Activated T-helper 1 cell treated with anti-CD3 and anti-CD28 coated beads, Interleukin-12 subunit alpha, Interleukin-12 subunit beta, Interleukin-2, Interleukin-4 antibody, amounts not matched to agents 30 ng/mL and 10 ng/mL and 1 ng/mL, durations not matched to agents 14 hours and 24 hours and 36 hours (primary cell): ENCODE data around the gene DPEP1. TPM values are rescaled to one million over a fixed set of nuclear protein-coding genes. Genes with fewer than 3 reads are reported as not detected.
A peak's percentile ranks its signal among the peaks of the same experiment; 100 is the strongest.

Experiments
- DNase-seq: peaks from one replicate; pipeline ENCODE4 v3.0.0; 2021; ENCODE audit warnings: low spot score
- H3K27ac Mint-ChIP-seq: one replicate; pipeline ENCODE4 v1.8.0; 2021; ENCODE audit warnings: mild to moderate bottlenecking, mixed read lengths
- H3K27me3 Mint-ChIP-seq: one replicate; pipeline ENCODE4 v1.8.0; 2022; ENCODE audit warnings: mild to moderate bottlenecking, moderate library complexity, mixed read lengths; ENCODE audit not compliant: insufficient read depth
- H3K36me3 Mint-ChIP-seq: one replicate; pipeline ENCODE4 v1.8.0; 2021; ENCODE audit warnings: low read depth, mixed read lengths
- H3K4me1 Mint-ChIP-seq: one replicate; pipeline ENCODE4 v1.8.0; 2021; ENCODE audit warnings: low read depth, mixed read lengths
- H3K4me3 Mint-ChIP-seq: one replicate; pipeline ENCODE4 v1.8.0; 2021; ENCODE audit warnings: mild to moderate bottlenecking, moderate library complexity, mixed read lengths
- H3K9me3 Mint-ChIP-seq: one replicate; pipeline ENCODE4 v1.8.0; 2021; ENCODE audit warnings: mixed read lengths
- intact Hi-C: fragments of 100-400 bp; cut with micrococcal nuclease; formaldehyde crosslinking; loops from one replicate; pipeline ENCODE4 v1.15.1; 2024
- total RNA-seq: library from RNA; stranded (reverse); gene quantifications from 2 replicates; pipeline ENCODE4 v1.2.3, GENCODE V29; 2022

The DPEP1 gene
- total RNA-seq, 1 donor from 2014 or later = not detected

GRCh38 chr16:89642574-89642973 is 29.1 kb downstream of the DPEP1 start:
- H3K36me3 Mint-ChIP-seq = peaks cover 11% of the 10 kb centered on the region
- no peak for DNase-seq
- no peaks in the 10 kb centered on the region for H3K9me3 Mint-ChIP-seq
- H3K4me3 Mint-ChIP-seq = no peak overlapping the region
- H3K27me3 Mint-ChIP-seq = peaks cover 2% of the 10 kb centered on the region
- intact Hi-C loops = no loop called here
- H3K27ac Mint-ChIP-seq = no peak overlapping the region
- H3K4me1 Mint-ChIP-seq = peaks cover 10% of the 10 kb centered on the region

GRCh38 chr16:89643769-89644300 is 30.4 kb downstream of the DPEP1 start:
- peaks cover 12% of the 10 kb centered on the region for H3K36me3 Mint-ChIP-seq
- H3K4me3 Mint-ChIP-seq = no peak overlapping the region
- intact Hi-C loops = no loop called here
- H3K9me3 Mint-ChIP-seq = no peaks in the 10 kb centered on the region
- peaks cover 2% of the 10 kb centered on the region for H3K27me3 Mint-ChIP-seq
- no peak overlapping the region for H3K27ac Mint-ChIP-seq
- peaks cover 10% of the 10 kb centered on the region for H3K4me1 Mint-ChIP-seq
- no peak for DNase-seq

- no peak overlapping the region for H3K4me3 Mint-ChIP-seq
- H3K36me3 Mint-ChIP-seq = peaks cover 12% of the 10 kb centered on the region
- intact Hi-C loops = no loop called here
- H3K4me1 Mint-ChIP-seq = peaks cover 10% of the 10 kb centered on the region
- no peak for DNase-seq
- peaks cover 2% of the 10 kb centered on the region for H3K27me3 Mint-ChIP-seq
- no peaks in the 10 kb centered on the region for H3K9me3 Mint-ChIP-seq
- no peak overlapping the region for H3K27ac Mint-ChIP-seq
Measured at GRCh38 chr16:89645122-89645521, 31.7 kb downstream of the DPEP1 start.

GRCh38 chr16:89646270-89646669 is 32.8 kb downstream of the DPEP1 start:
- Mint-ChIP-seq H3K36me3 (peaks cover 14% of the 10 kb centered on the region), H3K27ac (no peak overlapping the region), H3K27me3 (no peaks in the 10 kb centered on the region), H3K4me1 (peaks cover under 1% of the 10 kb centered on the region), H3K4me3 (no peak overlapping the region), H3K9me3 (no peaks in the 10 kb centered on the region)
- intact Hi-C loops = no loop called here
- DNase-seq = no peak

GRCh38 chr16:89646906-89647305 is 33.5 kb downstream of the DPEP1 start:
- Mint-ChIP-seq H3K27ac (no peak overlapping the region), H3K4me3 (no peak overlapping the region), H3K9me3 (no peaks in the 10 kb centered on the region), H3K36me3 (peaks cover 14% of the 10 kb centered on the region), H3K27me3 (no peaks in the 10 kb centered on the region), H3K4me1 (no peaks in the 10 kb centered on the region)
- DNase-seq = no peak
- intact Hi-C loops = no loop called here

GRCh38 chr16:89651584-89651983 is 38.1 kb downstream of the DPEP1 start:
- Mint-ChIP-seq H3K27me3 (no peaks in the 10 kb centered on the region), H3K27ac (no peak overlapping the region), H3K4me1 (peaks cover 24% of the 10 kb centered on the region), H3K4me3 (no peak overlapping the region), H3K36me3 (peaks cover 8% of the 10 kb centered on the region), H3K9me3 (no peaks in the 10 kb centered on the region)
- no peak for DNase-seq
- intact Hi-C loops = no loop called here

GRCh38 chr16:89653656-89654295 is 40.3 kb downstream of the DPEP1 start:
- peaks cover 33% of the 10 kb centered on the region for H3K4me1 Mint-ChIP-seq
- no peaks in the 10 kb centered on the region for H3K27me3 Mint-ChIP-seq
- peaks cover 12% of the 10 kb centered on the region for H3K36me3 Mint-ChIP-seq
- no peak for DNase-seq
- no peaks in the 10 kb centered on the region for H3K9me3 Mint-ChIP-seq
- no peak overlapping the region for H3K27ac Mint-ChIP-seq
- H3K4me3 Mint-ChIP-seq = peak overlapping the region; percentile 61
- intact Hi-C loops = no loop called here

GRCh38 chr16:89655062-89655643 is 41.7 kb downstream of the DPEP1 start:
- Mint-ChIP-seq H3K36me3 (peaks cover 13% of the 10 kb centered on the region), H3K4me3 (peak overlapping the region; percentile 93)
- intact Hi-C loops = no loop called here

GRCh38 chr16:89656435-89657121 is 43.1 kb downstream of the DPEP1 start:
- intact Hi-C loops = loop anchor here (2.0 kb wide), 1 partner anchor 66 kb away; no protein-coding TSS in a partner anchor

More at GRCh38 chr16:89655062-89655643, 41.7 kb downstream of the DPEP1 start:
- Mint-ChIP-seq H3K4me1 (peaks cover 42% of the 10 kb centered on the region), H3K27me3 (no peaks in the 10 kb centered on the region), H3K9me3 (no peaks in the 10 kb centered on the region), H3K27ac (peak overlapping the region; percentile 26)
- no peak for DNase-seq

GRCh38 chr16:89657442-89658220 is 44.2 kb downstream of the DPEP1 start, which contains the start of the genes CHMP1A and SPATA33:
Gene CHMP1A, minus strand, starts transcription at chr16:89657708. Its CDS starts 120 bp downstream, at chr16:89657588.
Gene SPATA33, plus strand, starts transcription at chr16:89657836. Its CDS starts 76 bp downstream, at chr16:89657912.
- Mint-ChIP-seq H3K4me3 (peak within 1 kb of the TSS; percentile 93), H3K4me1 (peaks cover 56% of the 10 kb centered on the region), H3K27ac (peak within 1 kb of the TSS; percentile 84), H3K9me3 (no peaks in the 10 kb centered on the region), H3K36me3 (peaks cover 27% of the 10 kb centered on the region), H3K27me3 (no peaks in the 10 kb centered on the region)
- intact Hi-C loops = loop anchor here (1.0 to 2.0 kb wide), 4 partner anchors 16 to 65 kb away; partner anchors contain the start of gene CDK10
- peak; percentile 91 for DNase-seq

More at GRCh38 chr16:89656435-89657121, 43.1 kb downstream of the DPEP1 start:
- peaks cover 56% of the 10 kb centered on the region for H3K4me1 Mint-ChIP-seq
- peak overlapping the region; percentile 83 for H3K27ac Mint-ChIP-seq
- H3K27me3 Mint-ChIP-seq = no peaks in the 10 kb centered on the region
- no peaks in the 10 kb centered on the region for H3K9me3 Mint-ChIP-seq
- peak overlapping the region; percentile 93 for H3K4me3 Mint-ChIP-seq
- peaks cover 23% of the 10 kb centered on the region for H3K36me3 Mint-ChIP-seq
- DNase-seq = no peak

GRCh38 chr16:89658221-89658879 is 44.9 kb downstream of the DPEP1 start:
- Mint-ChIP-seq H3K4me1 (peaks cover 56% of the 10 kb centered on the region), H3K9me3 (no peaks in the 10 kb centered on the region), H3K27me3 (no peaks in the 10 kb centered on the region), H3K36me3 (peaks cover 29% of the 10 kb centered on the region), H3K27ac (peak overlapping the region; percentile 84), H3K4me3 (peak overlapping the region; percentile 93)
- intact Hi-C loops = loop anchor here (1.0 kb wide), 3 partner anchors 17 to 42 kb away; partner anchors contain the start of gene CDK10
- DNase-seq = no peak

- H3K9me3 Mint-ChIP-seq = no peaks in the 10 kb centered on the region
- peaks cover 29% of the 10 kb centered on the region for H3K36me3 Mint-ChIP-seq
- peak overlapping the region; percentile 16 for H3K27ac Mint-ChIP-seq
- H3K4me3 Mint-ChIP-seq = peak overlapping the region; percentile 30
- intact Hi-C loops = no loop called here
- peaks cover 44% of the 10 kb centered on the region for H3K4me1 Mint-ChIP-seq
- DNase-seq = no peak
- H3K27me3 Mint-ChIP-seq = no peaks in the 10 kb centered on the region
Measured at GRCh38 chr16:89660146-89660545, 46.7 kb downstream of the DPEP1 start.
